Vagina (tissue), 2 donors: ENCODE results near the gene SETBP1.

Experiments
- CTCF ChIP-seq, 3 experiments: fragments of 450-650 bp in 2 of 3; fragments of 200-600 bp in 1 of 3; sonication (generic) in 1 of 3; IDR thresholded peaks; one replicate each; pipeline ENCODE4 v1.5.1; 2017 to 2019; ENCODE audit warnings: antibody characterized with exemption in 3 of 3, mild to moderate bottlenecking in 2 of 3, moderate library complexity in 2 of 3
- POLR2A ChIP-seq, 2 donors: fragments of 450-650 bp; IDR thresholded peaks; one replicate each; pipeline ENCODE4 v1.6.1; 2017; ENCODE audit warnings: antibody characterized with exemption in 2 of 2, mild to moderate bottlenecking in 2 of 2, moderate library complexity in 2 of 2
- POLR2AphosphoS5 ChIP-seq, 2 donors: sonication (generic); formaldehyde crosslinking; IDR thresholded peaks; one replicate each; pipeline ENCODE4 v1.9.0; 2017; ENCODE audit warnings: antibody characterized with exemption in 2 of 2, mild to moderate bottlenecking in 2 of 2, low read depth in 1 of 2; ENCODE audit not compliant: insufficient read depth in 1 of 2

DNA sequence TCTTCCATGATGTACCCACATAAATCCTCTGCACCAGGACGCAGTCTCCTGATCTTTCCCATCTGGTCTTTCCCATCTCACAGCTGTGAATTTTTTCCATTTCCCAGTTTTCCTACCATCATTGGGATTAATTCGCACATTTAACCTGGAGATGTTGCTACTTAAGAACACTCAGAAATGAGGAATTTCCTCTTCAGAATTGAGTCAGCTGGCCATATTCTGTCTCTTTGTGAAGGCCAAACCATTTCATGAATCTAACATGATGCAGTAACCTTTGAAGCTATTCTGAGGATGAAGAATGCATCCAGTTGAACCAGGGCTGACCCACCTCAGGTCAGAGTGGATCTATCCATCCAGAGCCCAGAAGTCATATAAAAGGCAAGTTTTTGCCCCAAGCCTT, 326.8 kb downstream of the SETBP1 start:
- TF ChIP-seq CTCF (IDR thresholded peaks at IDR 0.05) (no peak), POLR2A (IDR thresholded peaks at IDR 0.05) (no peak), POLR2AphosphoS5 (IDR thresholded peaks at IDR 0.05; ENCODE audit: insufficient read depth in 1 of 2, low read depth in 1 of 2) (no peak)
